Mesenchymal stem cell (in vitro differentiated cells and primary cell): ENCODE results near the gene MRGPRF.

Source experiments
- DNase-seq: peaks from one replicate; pipeline ENCODE4 v3.0.0-alpha.2; 2013
- H2AFZ ChIP-seq: one replicate; pipeline ENCODE4 v1.6.1; 2013; ENCODE audit warnings: low read depth, mild to moderate bottlenecking, control low read depth, inconsistent platforms, low read length, moderate library complexity
- H2AK5ac ChIP-seq: 2 replicates; pipeline ENCODE4 v1.6.1; 2013; ENCODE audit warnings: low read length, moderate library complexity, mild to moderate bottlenecking, inconsistent platforms; ENCODE audit not compliant: severe bottlenecking
- H2BK120ac ChIP-seq: one replicate; pipeline ENCODE4 v1.6.1; 2013; ENCODE audit warnings: low read depth, mild to moderate bottlenecking, inconsistent platforms, low read length, moderate library complexity
- H2BK12ac ChIP-seq, 2 experiments: one replicate each; pipeline ENCODE4 v1.6.1; 2013; ENCODE audit warnings: inconsistent platforms in 2 of 2, low read length in 2 of 2, mild to moderate bottlenecking in 2 of 2, moderate library complexity in 2 of 2, control low read depth in 1 of 2
- H2BK15ac ChIP-seq: one replicate; pipeline ENCODE4 v1.6.1; 2013; ENCODE audit warnings: mild to moderate bottlenecking, low read depth, inconsistent platforms; ENCODE audit not compliant: poor library complexity, severe bottlenecking
- H2BK5ac ChIP-seq: 2 replicates; pipeline ENCODE4 v1.6.1; 2013; ENCODE audit warnings: low read depth, mild to moderate bottlenecking, low read length, control low read depth, inconsistent platforms; ENCODE audit not compliant: poor library complexity, severe bottlenecking
- H3K14ac ChIP-seq, 2 experiments: one replicate each; pipeline ENCODE4 v1.6.1; 2013; ENCODE audit warnings: inconsistent platforms in 2 of 2, low read length in 2 of 2, control low read depth in 1 of 2, mild to moderate bottlenecking in 1 of 2, moderate library complexity in 1 of 2
- H3K18ac ChIP-seq, 2 experiments: one replicate each; pipeline ENCODE4 v1.6.1; 2013; ENCODE audit warnings: inconsistent platforms in 2 of 2, low read length in 2 of 2, control low read depth in 1 of 2, low read depth in 1 of 2, mild to moderate bottlenecking in 1 of 2
- H3K23ac ChIP-seq, 2 experiments: one replicate each; pipeline ENCODE4 v1.6.1; 2013; ENCODE audit warnings: inconsistent platforms in 2 of 2, low read length in 2 of 2, mild to moderate bottlenecking in 2 of 2, moderate library complexity in 2 of 2, control low read depth in 1 of 2
- H3K27ac ChIP-seq: 2 replicates; pipeline ENCODE4 v1.5.1; 2013; ENCODE audit warnings: mild to moderate bottlenecking, moderate library complexity, low read length, control low read depth, inconsistent platforms; ENCODE audit not compliant: poor library complexity, severe bottlenecking
- H3K27me3 ChIP-seq, 2 experiments: 2 replicates each; pipeline versions ENCODE4 v1.6.1 to v1.7.0; 2013; ENCODE audit warnings: low read length in 2 of 2, mild to moderate bottlenecking in 2 of 2, moderate library complexity in 2 of 2, control low read depth in 1 of 2, inconsistent platforms in 1 of 2; ENCODE audit not compliant: control insufficient read depth in 1 of 2, insufficient read depth in 1 of 2
- H3K36me3 ChIP-seq, 2 experiments: 2 replicates each; pipeline versions ENCODE4 v1.6.1 to v1.7.0; 2013; ENCODE audit warnings: low read length in 2 of 2, control low read depth in 1 of 2, inconsistent platforms in 1 of 2, low read depth in 1 of 2, mild to moderate bottlenecking in 1 of 2; ENCODE audit not compliant: insufficient read depth in 2 of 2, control insufficient read depth in 1 of 2
- H3K4ac ChIP-seq, 2 experiments: one replicate each; pipeline ENCODE4 v1.6.1; 2013; ENCODE audit warnings: inconsistent platforms in 2 of 2, low read length in 2 of 2, mild to moderate bottlenecking in 2 of 2, moderate library complexity in 2 of 2, control low read depth in 1 of 2, low read depth in 1 of 2
- H3K4me1 ChIP-seq: 2 replicates; pipeline ENCODE4 v1.6.1; 2013; ENCODE audit warnings: low read depth, low read length, control low read depth; ENCODE audit not compliant: control insufficient read depth, insufficient read depth
- H3K4me2 ChIP-seq: 2 replicates; pipeline ENCODE4 v1.6.1; 2013; ENCODE audit warnings: low read length, mild to moderate bottlenecking, inconsistent platforms; ENCODE audit not compliant: poor library complexity, severe bottlenecking
- H3K4me3 ChIP-seq, 2 experiments: 2 replicates each; pipeline versions ENCODE4 v1.5.1 to v1.7.0; 2013; ENCODE audit warnings: low read length in 2 of 2, mild to moderate bottlenecking in 2 of 2, control low read depth in 1 of 2, low read depth in 1 of 2; ENCODE audit not compliant: insufficient read depth in 1 of 2
- H3K79me1 ChIP-seq: replicated peaks from 2 replicates; pipeline ENCODE4 v1.6.1; 2013; ENCODE audit warnings: mild to moderate bottlenecking, control low read depth, low read length, inconsistent platforms; ENCODE audit not compliant: poor library complexity, severe bottlenecking
- H3K9ac ChIP-seq: 2 replicates; pipeline ENCODE4 v1.7.0; 2013; ENCODE audit warnings: mild to moderate bottlenecking, low read length, moderate library complexity
- H3K9me3 ChIP-seq: 2 replicates; pipeline ENCODE4 v1.7.0; 2013; ENCODE audit warnings: mild to moderate bottlenecking, low read length; ENCODE audit not compliant: control insufficient read depth
- H4K8ac ChIP-seq: one replicate; pipeline ENCODE4 v1.6.1; 2013; ENCODE audit warnings: inconsistent platforms, mild to moderate bottlenecking, low read length, moderate library complexity
- H4K91ac ChIP-seq: one replicate; pipeline ENCODE4 v1.6.1; 2013; ENCODE audit warnings: mild to moderate bottlenecking, low read length, inconsistent platforms
- WGBS: methylation state at CpG from one replicate; pipeline ENCODE4 v1.1.7; 2013; ENCODE audit warnings: mixed read lengths; 5-methylcytosine and 5-hydroxymethylcytosine counted together

Gene MRGPRF

GRCh38 chr11:69012092-69013008 is 696 bp downstream of the MRGPRF start:
- H4K91ac ChIP-seq, result peak overlapping the region; percentile 92
- H2AFZ ChIP-seq, result no peak overlapping the region
- H3K79me1 ChIP-seq, result peaks cover 5% of the 10 kb centered on the region
- H3K27me3 ChIP-seq, result no peaks in the 10 kb centered on the region
- peak overlapping the region; percentile 88 for H2BK15ac ChIP-seq
- peak overlapping the region; percentile 65 for H2BK120ac ChIP-seq
- peak overlapping the region; percentile 11 for H2AK5ac ChIP-seq
- H3K27ac ChIP-seq, result peak overlapping the region; percentile 45
- H2BK5ac ChIP-seq, result peak overlapping the region; percentile 10
- peak overlapping the region; percentile 84 for H3K4me2 ChIP-seq
- peak overlapping the region; percentile 56 to 95 for H3K4me3 ChIP-seq
- peak overlapping the region in 1 of 2 experiments; percentile 8 for H2BK12ac ChIP-seq
- H3K18ac ChIP-seq, result peak overlapping the region; percentile 64 to 85
- 47% methylated on average over 21 of the region's 21 CpGs for WGBS
- peaks cover 72% of the 10 kb centered on the region for H3K4me1 ChIP-seq
- H3K9me3 ChIP-seq, result no peaks in the 10 kb centered on the region
- peak overlapping the region; percentile 95 for H3K9ac ChIP-seq
- H3K23ac ChIP-seq, result peak overlapping the region in 1 of 2 experiments; percentile 54
- peak overlapping the region; percentile 21 to 89 for H3K4ac ChIP-seq
- DNase-seq, result peak; percentile 58
- H3K14ac ChIP-seq, result peak overlapping the region in 1 of 2 experiments; percentile 45
- peak overlapping the region; percentile 94 for H4K8ac ChIP-seq
- peaks cover 0 to 11% of the 10 kb centered on the region in 2 experiments for H3K36me3 ChIP-seq

GRCh38 chr11:69011624-69012091 is 1.4 kb downstream of the MRGPRF start:
- no peak for DNase-seq
- H3K27me3 ChIP-seq, result no peaks in the 10 kb centered on the region
- H4K8ac ChIP-seq, result no peak overlapping the region
- H3K36me3 ChIP-seq, result peaks cover 0 to 16% of the 10 kb centered on the region in 2 experiments
- H2AK5ac ChIP-seq, result peak overlapping the region; percentile 14
- H2BK5ac ChIP-seq, result no peak overlapping the region
- H3K18ac ChIP-seq, result peak overlapping the region; percentile 49 to 59
- H3K27ac ChIP-seq, result no peak overlapping the region
- no peaks in the 10 kb centered on the region for H3K9me3 ChIP-seq
- H2BK120ac ChIP-seq, result peak overlapping the region; percentile 6
- peak overlapping the region; percentile 95 for H3K9ac ChIP-seq
- H3K4me1 ChIP-seq, result peaks cover 72% of the 10 kb centered on the region
- no peak overlapping the region for H2BK15ac ChIP-seq
- peak overlapping the region in 1 of 2 experiments; percentile 29 for H2BK12ac ChIP-seq
- H3K4me3 ChIP-seq, result peak overlapping the region in 1 of 2 experiments; percentile 95
- no peak overlapping the region for H3K14ac ChIP-seq
- peaks cover 5% of the 10 kb centered on the region for H3K79me1 ChIP-seq
- WGBS, result 88% methylated on average over 9 of the region's 9 CpGs
- H4K91ac ChIP-seq, result peak overlapping the region; percentile 79
- no peak overlapping the region for H3K4me2 ChIP-seq
- H3K23ac ChIP-seq, result no peak overlapping the region
- H3K4ac ChIP-seq, result peak overlapping the region in 1 of 2 experiments; percentile 10
- no peak overlapping the region for H2AFZ ChIP-seq

DNA sequence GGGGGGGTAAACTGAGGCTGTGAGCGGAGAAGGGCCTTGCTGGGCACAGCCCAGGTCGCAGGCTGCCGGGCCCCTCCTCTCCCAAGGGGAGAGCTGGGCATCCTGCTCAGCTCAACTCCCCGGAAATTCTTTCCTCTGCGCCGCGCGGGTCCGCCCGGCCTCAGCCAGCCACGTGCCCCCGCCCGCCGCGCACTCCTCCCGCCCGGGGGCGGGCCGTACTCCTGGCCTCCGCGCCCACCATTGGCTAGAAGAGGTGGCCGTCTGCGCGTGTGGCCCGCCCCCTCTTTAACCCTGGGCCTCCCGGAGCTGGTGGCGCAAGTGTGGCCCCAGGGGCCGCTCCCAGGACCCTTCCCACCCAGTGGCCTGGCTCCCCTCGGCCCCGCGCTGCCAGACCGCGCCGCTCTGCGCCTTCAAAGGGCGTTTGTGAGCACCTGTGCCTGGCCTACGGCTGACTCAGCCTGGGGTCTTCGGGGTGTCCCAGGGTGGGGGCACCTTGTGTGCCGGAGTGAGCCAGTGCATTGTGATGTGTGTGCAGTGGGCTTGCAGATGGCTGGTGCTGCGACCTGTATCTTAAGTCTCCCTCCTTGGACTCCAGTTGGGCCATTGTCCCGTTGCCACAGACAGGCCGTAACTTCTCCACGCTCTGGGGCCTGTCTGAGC is 2.0 kb downstream of the MRGPRF start:
- no peak overlapping the region for H3K14ac ChIP-seq
- no peak overlapping the region for H2BK5ac ChIP-seq
- DNase-seq, result peak; percentile 78

More for the DNA sequence above, 2.0 kb downstream of the MRGPRF start:
- H3K23ac ChIP-seq, result no peak overlapping the region
- WGBS, result 17% methylated on average over 40 of the region's 43 CpGs
- H2BK120ac ChIP-seq, result peak overlapping the region; percentile 91
- no peak overlapping the region for H2AFZ ChIP-seq
- H4K8ac ChIP-seq, result peak overlapping the region; percentile 82
- H3K4ac ChIP-seq, result peak overlapping the region; percentile 12 to 97
- peak overlapping the region; percentile 95 for H3K9ac ChIP-seq
- H3K4me3 ChIP-seq, result peak overlapping the region in 1 of 2 experiments; percentile 95
- H2AK5ac ChIP-seq, result peak overlapping the region; percentile 14
- H3K79me1 ChIP-seq, result peaks cover 5% of the 10 kb centered on the region
- no peaks in the 10 kb centered on the region for H3K27me3 ChIP-seq
- H4K91ac ChIP-seq, result peak overlapping the region; percentile 96
- peaks cover 72% of the 10 kb centered on the region for H3K4me1 ChIP-seq
- peak overlapping the region; percentile 92 for H2BK15ac ChIP-seq
- peak overlapping the region; percentile 69 to 79 for H2BK12ac ChIP-seq
- peaks cover 1 to 17% of the 10 kb centered on the region in 2 experiments for H3K36me3 ChIP-seq
- H3K27ac ChIP-seq, result no peak overlapping the region
- H3K18ac ChIP-seq, result peak overlapping the region; percentile 49 to 82
- peak overlapping the region; percentile 43 for H3K4me2 ChIP-seq
- H3K9me3 ChIP-seq, result no peaks in the 10 kb centered on the region
